Caco-2 (cell line): Measurements from ENCODE around the gene IL16. TPM values are rescaled to one million over a fixed set of nuclear protein-coding genes. Genes with fewer than 3 reads are reported as not detected.

Experiments
- BruUV-seq: library from RNA; stranded (reverse); fragments of 400-500 nt; replicated peaks from 2 replicates; lab custom pipeline; 2021; lab: Mats Ljungman, UMichigan
- CTCF ChIA-PET: fragments of 300-600 bp; sonication (Branson Sonifier 250); formaldehyde crosslinking; loops from one replicate; lab custom pipeline; 2022; ENCODE audit warnings: antibody characterized with exemption; lab: Charles Lee
- POLR2A ChIA-PET: fragments of 300-600 bp; sonication (Branson Sonifier 250); formaldehyde crosslinking; loops from one replicate; lab custom pipeline; 2022; ENCODE audit warnings: antibody characterized with exemption; lab: Charles Lee
- DNase-seq, 2 experiments: peaks; one replicate each; pipeline versions ENCODE4 v3.0.0 to v3.0.0-alpha.2; 2020 to 2022
- H3K27me3 ChIP-seq: replicated peaks from 2 replicates; pipeline ENCODE4 v1.6.0; 2011; ENCODE audit warnings: low read length; ENCODE audit not compliant: control insufficient read depth, insufficient read depth
- H3K36me3 ChIP-seq: 2 replicates; pipeline ENCODE4 v1.5.1; 2011; ENCODE audit warnings: low read length; ENCODE audit not compliant: control insufficient read depth, insufficient read depth
- H3K4me1 ChIP-seq: fragments of 250-450 bp; sonication (Bioruptor Pico); 2 replicates; pipeline ENCODE4 v1.5.1; 2020; ENCODE audit warnings: mild to moderate bottlenecking
- H3K4me3 ChIP-seq: 2 replicates; pipeline ENCODE4 v1.5.1; 2011; ENCODE audit warnings: low read depth, mild to moderate bottlenecking, control low read depth, low read length
- H3K9me3 ChIP-seq: fragments of 250-450 bp; sonication (Bioruptor Pico); 2 replicates; pipeline ENCODE4 v1.5.1; 2020; ENCODE audit warnings: mild to moderate bottlenecking, moderate library complexity
- H3K27ac Mint-ChIP-seq: one replicate; pipeline ENCODE4 v1.8.0; 2022; ENCODE audit warnings: mixed read lengths; ENCODE audit not compliant: unreplicated experiment
- H3K27me3 Mint-ChIP-seq: one replicate; pipeline ENCODE4 v1.8.0; 2022; ENCODE audit warnings: mixed read lengths; ENCODE audit not compliant: insufficient read depth, unreplicated experiment
- H3K36me3 Mint-ChIP-seq: one replicate; pipeline ENCODE4 v1.8.0; 2022; ENCODE audit warnings: mild to moderate bottlenecking, mixed read lengths; ENCODE audit not compliant: insufficient read depth, unreplicated experiment
- H3K4me1 Mint-ChIP-seq: one replicate; pipeline ENCODE4 v1.8.0; 2022; ENCODE audit warnings: low read depth, mixed read lengths; ENCODE audit not compliant: unreplicated experiment
- H3K4me3 Mint-ChIP-seq: one replicate; pipeline ENCODE4 v1.8.0; 2022; ENCODE audit warnings: mild to moderate bottlenecking, moderate library complexity, mixed read lengths; ENCODE audit not compliant: unreplicated experiment
- H3K9me3 Mint-ChIP-seq: one replicate; pipeline ENCODE4 v1.8.0; 2022; ENCODE audit warnings: mixed read lengths; ENCODE audit not compliant: unreplicated experiment
- intact Hi-C: fragments of 100-400 bp; cut with micrococcal nuclease; formaldehyde crosslinking; loops from one replicate; pipeline ENCODE4 v1.10.0; 2022; ENCODE audit not compliant: unreplicated experiment
- total RNA-seq: library from RNA; stranded (reverse); gene quantifications from 2 replicates; pipeline ENCODE4 v1.2.3, GENCODE V29; 2022
- TF ChIP-seq, protein P1 (sequence below), 2 experiments: fragments of 200-600 bp in 1 of 2; IDR thresholded peaks; 1 replicate in 1 of 2; 2 replicates in 1 of 2; pipeline versions ENCODE4 v1.5.1 to v1.8.0; 2011 to 2022; ENCODE audit warnings: antibody characterized with exemption in 1 of 2, control low read depth in 1 of 2, inconsistent platforms in 1 of 2, low read depth in 1 of 2, low read length in 1 of 2, mild to moderate bottlenecking in 1 of 2, moderate library complexity in 1 of 2; ENCODE audit not compliant: insufficient read depth in 1 of 2, severe bottlenecking in 1 of 2, unreplicated experiment in 1 of 2

The IL16 gene
- total RNA-seq, 1 experiment from 2014 or later: not detected

DNA sequence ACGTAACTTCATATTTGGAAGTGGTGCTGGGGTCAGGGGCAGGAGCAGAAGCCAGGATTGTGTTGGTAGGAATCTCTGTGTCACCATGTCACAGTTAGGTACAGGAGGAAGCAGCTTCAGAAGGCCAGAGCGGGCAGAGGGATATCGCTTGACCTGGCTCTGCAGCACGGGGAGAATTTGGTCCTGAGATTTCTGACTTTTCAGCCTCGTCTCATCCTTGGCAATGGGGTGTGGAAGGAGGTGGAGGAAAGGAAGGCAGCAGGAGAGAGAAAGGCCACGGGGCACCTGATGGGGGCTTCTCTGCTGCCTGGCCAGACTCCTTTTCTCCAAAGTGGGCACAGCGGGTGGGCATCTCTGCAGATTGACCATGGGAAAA lies 564 bp downstream of the IL16 start:
- BruUV-seq: no TSS peak
- Mint-ChIP-seq H3K4me1 (no peaks in the 10 kb centered on the region), H3K9me3 (no peaks in the 10 kb centered on the region), H3K27ac (no peak overlapping the region), H3K27me3 (peaks cover 16% of the 10 kb centered on the region), H3K4me3 (no peak overlapping the region), H3K36me3 (no peaks in the 10 kb centered on the region)
- TF ChIP-seq, protein P1, sequence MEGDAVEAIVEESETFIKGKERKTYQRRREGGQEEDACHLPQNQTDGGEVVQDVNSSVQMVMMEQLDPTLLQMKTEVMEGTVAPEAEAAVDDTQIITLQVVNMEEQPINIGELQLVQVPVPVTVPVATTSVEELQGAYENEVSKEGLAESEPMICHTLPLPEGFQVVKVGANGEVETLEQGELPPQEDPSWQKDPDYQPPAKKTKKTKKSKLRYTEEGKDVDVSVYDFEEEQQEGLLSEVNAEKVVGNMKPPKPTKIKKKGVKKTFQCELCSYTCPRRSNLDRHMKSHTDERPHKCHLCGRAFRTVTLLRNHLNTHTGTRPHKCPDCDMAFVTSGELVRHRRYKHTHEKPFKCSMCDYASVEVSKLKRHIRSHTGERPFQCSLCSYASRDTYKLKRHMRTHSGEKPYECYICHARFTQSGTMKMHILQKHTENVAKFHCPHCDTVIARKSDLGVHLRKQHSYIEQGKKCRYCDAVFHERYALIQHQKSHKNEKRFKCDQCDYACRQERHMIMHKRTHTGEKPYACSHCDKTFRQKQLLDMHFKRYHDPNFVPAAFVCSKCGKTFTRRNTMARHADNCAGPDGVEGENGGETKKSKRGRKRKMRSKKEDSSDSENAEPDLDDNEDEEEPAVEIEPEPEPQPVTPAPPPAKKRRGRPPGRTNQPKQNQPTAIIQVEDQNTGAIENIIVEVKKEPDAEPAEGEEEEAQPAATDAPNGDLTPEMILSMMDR (IDR thresholded peaks at IDR 0.05; ENCODE audit: insufficient read depth in 1 of 2, low read depth in 1 of 2, low read length in 1 of 2, severe bottlenecking in 1 of 2, unreplicated experiment in 1 of 2): no peak
- POLR2A ChIA-PET: no interaction called here
- Histone ChIP-seq H3K4me1 (no peaks in the 10 kb centered on the region), H3K36me3 (no peaks in the 10 kb centered on the region), H3K4me3 (no peak overlapping the region), H3K9me3 (no peaks in the 10 kb centered on the region), H3K27me3 (no peaks in the 10 kb centered on the region)
- no peak for DNase-seq
- intact Hi-C loops: no loop called here
- CTCF ChIA-PET: no interaction called here

DNA sequence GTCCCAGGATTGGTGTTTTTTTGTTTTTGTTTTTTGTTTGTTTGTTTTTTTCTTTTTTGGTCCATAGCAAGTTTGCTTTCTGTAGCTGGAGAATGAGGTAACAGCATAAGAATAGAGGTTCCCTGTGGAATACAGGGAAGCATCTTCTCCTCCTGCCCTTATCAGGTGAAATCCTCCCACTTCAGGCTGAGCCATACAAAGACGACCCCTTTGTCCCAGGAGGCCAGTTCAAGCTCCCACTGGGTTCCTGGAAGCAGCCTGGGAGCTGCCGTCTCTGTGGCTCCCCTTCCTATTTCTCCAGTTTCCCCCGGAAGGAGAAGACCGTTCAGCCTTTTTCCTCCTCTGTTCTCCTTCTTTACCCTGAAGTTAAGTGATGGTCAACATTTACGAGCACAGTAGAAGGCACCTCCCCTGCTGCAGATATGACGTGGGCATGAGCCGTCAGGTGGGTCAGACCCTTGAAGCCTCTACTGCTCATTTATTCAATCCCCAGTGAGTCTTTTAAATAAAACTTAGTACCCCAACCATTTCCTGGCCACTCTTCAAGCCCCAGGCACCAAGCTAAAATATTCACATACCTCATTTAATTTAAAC lies 1.1 kb downstream of the IL16 start:
- H3K36me3 Mint-ChIP-seq: no peaks in the 10 kb centered on the region
- intact Hi-C loops: no loop called here
- H3K4me1 Mint-ChIP-seq: no peaks in the 10 kb centered on the region
- no TSS peak for BruUV-seq
- ChIA-PET POLR2A (no interaction called here), CTCF (no interaction called here)
- no peak overlapping the region for H3K4me3 Mint-ChIP-seq
- H3K9me3 Mint-ChIP-seq: no peaks in the 10 kb centered on the region
- Histone ChIP-seq H3K36me3 (no peaks in the 10 kb centered on the region), H3K9me3 (no peaks in the 10 kb centered on the region), H3K4me1 (no peaks in the 10 kb centered on the region), H3K4me3 (no peak overlapping the region), H3K27me3 (no peaks in the 10 kb centered on the region)
- H3K27ac Mint-ChIP-seq: no peak overlapping the region
- peaks cover 14% of the 10 kb centered on the region for H3K27me3 Mint-ChIP-seq
- no peak for DNase-seq
- TF ChIP-seq, protein P1 (IDR thresholded peaks at IDR 0.05; ENCODE audit: insufficient read depth in 1 of 2, low read depth in 1 of 2, low read length in 1 of 2, severe bottlenecking in 1 of 2, unreplicated experiment in 1 of 2): no peak

DNA sequence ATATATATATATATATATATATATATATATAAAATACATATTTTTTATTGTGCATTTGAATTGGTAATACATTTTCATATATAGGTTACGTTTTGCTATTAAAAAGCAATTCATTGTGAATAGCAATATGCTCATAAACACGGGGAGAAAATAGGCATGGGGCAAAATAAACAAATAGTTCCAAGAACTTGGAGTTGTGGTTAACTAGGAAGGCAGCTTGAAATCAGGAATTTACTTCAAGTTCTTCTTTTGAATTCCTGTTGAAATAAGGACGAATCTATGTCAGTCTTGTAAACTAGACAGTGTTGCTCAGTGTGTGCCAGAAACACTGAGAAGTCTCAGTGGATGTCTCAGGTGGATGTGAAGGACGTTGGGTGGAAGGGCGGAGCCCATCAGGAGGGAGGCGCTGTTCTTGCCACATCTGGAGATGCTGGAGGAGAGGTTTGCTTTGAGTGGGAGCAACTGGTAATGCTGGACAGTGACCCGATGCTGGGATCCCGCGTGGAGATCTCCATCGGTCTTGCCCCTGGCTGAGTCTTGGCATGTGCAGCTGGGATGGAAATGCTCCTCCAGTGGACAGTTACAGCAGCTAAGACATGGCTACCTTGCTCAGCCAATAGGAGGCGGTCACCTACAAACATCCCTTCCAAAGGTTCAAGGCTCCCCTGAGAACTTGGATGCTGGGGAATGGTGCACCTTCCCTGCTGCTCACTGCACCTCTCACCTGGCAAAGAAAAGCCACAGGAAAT lies 2.5 kb downstream of the IL16 start:
- no TSS peak for BruUV-seq
- H3K4me3 Mint-ChIP-seq: no peak overlapping the region

More for the DNA sequence above, 2.5 kb downstream of the IL16 start:
- ChIA-PET CTCF (no interaction called here), POLR2A (no interaction called here)
- no peaks in the 10 kb centered on the region for H3K9me3 Mint-ChIP-seq
- intact Hi-C loops: no loop called here
- no peaks in the 10 kb centered on the region for H3K36me3 ChIP-seq
- H3K36me3 Mint-ChIP-seq: no peaks in the 10 kb centered on the region
- peaks cover 7% of the 10 kb centered on the region for H3K27me3 Mint-ChIP-seq
- TF ChIP-seq, protein P1 (IDR thresholded peaks at IDR 0.05; ENCODE audit: insufficient read depth in 1 of 2, low read depth in 1 of 2, low read length in 1 of 2, severe bottlenecking in 1 of 2, unreplicated experiment in 1 of 2): no peak
- H3K9me3 ChIP-seq: no peaks in the 10 kb centered on the region
- H3K4me1 ChIP-seq: no peaks in the 10 kb centered on the region
- no peak overlapping the region for H3K4me3 ChIP-seq
- DNase-seq: no peak
- H3K27me3 ChIP-seq: no peaks in the 10 kb centered on the region
- H3K4me1 Mint-ChIP-seq: no peaks in the 10 kb centered on the region
- no peak overlapping the region for H3K27ac Mint-ChIP-seq
